Gastrocnemius medialis (tissue), 4 donors: ENCODE data around the gene TFDP1. TPM values are rescaled to one million over a fixed set of nuclear protein-coding genes. Genes with fewer than 3 reads are reported as not detected.

ENCODE experiments used
- ATAC-seq, 2 donors: fragments of 150-250 bp; one replicate each; pipeline ENCODE4 v1.9.1; 2016
- DNase-seq, 2 donors: peaks; one replicate each; pipeline ENCODE4 v3.0.0-alpha.2; 2019
- H3K27ac ChIP-seq, 4 donors: fragments of 200-600 bp; sonication (generic); 1 replicate in 1 of 4; 2 replicates in 3 of 4; pipeline ENCODE4 v1.5.1; 2016 to 2018; ENCODE audit warnings: mild to moderate bottlenecking in 2 of 4, moderate library complexity in 1 of 4
- H3K27me3 ChIP-seq, 3 donors: fragments of 200-600 bp; sonication (generic) in 2 of 3; 1 replicate in 1 of 3; 2 replicates in 2 of 3; pipeline versions ENCODE4 v1.5.1 to v1.6.0; 2016 to 2019; ENCODE audit warnings: mild to moderate bottlenecking in 1 of 3, moderate library complexity in 1 of 3
- H3K36me3 ChIP-seq, 2 donors: fragments of 200-600 bp; sonication (generic) in 1 of 2; one replicate each; pipeline ENCODE4 v1.5.1; 2017 to 2018
- H3K4me1 ChIP-seq, 2 donors: fragments of 200-600 bp; sonication (generic) in 1 of 2; one replicate each; pipeline ENCODE4 v1.5.1; 2016 to 2017; ENCODE audit warnings: mild to moderate bottlenecking in 2 of 2
- H3K4me3 ChIP-seq, 4 donors: fragments of 200-600 bp; sonication (generic) in 3 of 4; 1 replicate in 1 of 4; 2 replicates in 3 of 4; pipeline ENCODE4 v1.5.1; 2016 to 2019; ENCODE audit warnings: mild to moderate bottlenecking in 2 of 4
- H3K9me3 ChIP-seq, 3 donors: fragments of 200-600 bp; sonication (generic) in 2 of 3; 1 replicate in 1 of 3; 2 replicates in 2 of 3; pipeline ENCODE4 v1.5.1; 2016 to 2019
- POLR2A ChIP-seq, 2 donors: fragments of 450-650 bp; IDR thresholded peaks; one replicate each; pipeline ENCODE4 v1.6.1; 2017; ENCODE audit warnings: antibody characterized with exemption in 2 of 2, mild to moderate bottlenecking in 2 of 2, moderate library complexity in 2 of 2
- in situ Hi-C, 4 donors: fragments of 200-750 bp; cut with MboI; loops; one replicate each; pipeline versions ENCODE4 v1.15.0 to v1.8.0; 2017; ENCODE audit warnings: low sequenced_read_pairs in 4 of 4
- intact Hi-C: fragments of 100-400 bp; cut with DNase I; formaldehyde crosslinking; loops from one replicate; pipeline ENCODE4 v1.15.1; 2023; ENCODE audit warnings: low total_unique reads
- total RNA-seq, 4 donors: library from RNA; depleted of rRNA; stranded (reverse); fragments of >200 nt; gene quantifications; one replicate each; pipeline versions ENCODE4 v1.1.0 to v1.2.3, GENCODE V29; 2016
- TF ChIP-seq, protein P1 (sequence below), 5 experiments: fragments of 450-650 bp in 3 of 5; fragments of 200-600 bp in 2 of 5; sonication (generic) in 2 of 5; IDR thresholded peaks in 4 of 5; conservative IDR thresholded peaks in 1 of 5; 1 replicate in 4 of 5; 2 replicates in 1 of 5; pipeline ENCODE4 v1.5.1; 2016 to 2019; ENCODE audit warnings: antibody characterized with exemption in 5 of 5, mild to moderate bottlenecking in 3 of 5, moderate library complexity in 3 of 5

TFDP1 gene
- total RNA-seq, 4 donors from 2014 or later = 14.9 to 35.4 (median 29.1) TPM

DNA sequence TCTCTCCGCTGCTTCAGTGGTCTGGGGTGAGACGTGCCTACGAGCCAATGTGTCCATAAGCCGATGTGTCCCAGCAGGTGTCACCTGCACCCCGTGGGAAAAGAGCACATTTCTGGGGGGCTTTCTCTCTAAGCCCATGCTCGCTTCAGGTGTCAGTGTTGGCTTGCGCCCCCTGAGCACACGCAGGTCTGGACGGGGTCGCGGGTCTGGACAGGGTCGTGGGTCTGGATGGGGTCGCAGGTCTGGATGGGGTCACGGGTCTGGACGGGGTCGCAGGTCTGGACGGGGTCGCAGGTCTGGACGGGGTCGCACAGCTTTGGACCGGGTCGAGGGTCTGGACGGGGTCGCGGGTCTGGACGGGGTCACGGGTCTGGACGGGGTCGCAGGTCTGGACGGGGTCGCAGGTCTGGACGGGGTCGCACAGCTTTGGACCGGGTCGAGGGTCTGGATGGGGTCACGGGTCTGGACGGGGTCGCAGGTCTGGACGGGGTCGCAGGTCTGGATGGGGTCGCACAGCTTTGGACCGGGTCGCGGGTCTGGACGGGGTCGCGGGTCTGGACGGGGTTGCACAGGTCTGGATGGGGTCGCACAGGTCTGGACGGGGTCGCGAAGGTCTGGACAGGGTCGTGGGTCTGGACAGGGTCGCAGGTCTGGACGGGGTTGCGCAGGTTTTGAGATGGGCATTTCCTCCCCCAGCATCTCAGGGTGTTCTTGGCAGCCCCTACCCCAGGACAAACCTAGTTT lies 24.5 kb upstream of the TFDP1 start:
- peaks cover 0 to 4% (median 0%) of the 10 kb centered on the region in 3 donors for H3K27me3 ChIP-seq
- no peak overlapping the region for H3K4me3 ChIP-seq
- intact Hi-C loops (no loop called here), in situ Hi-C loops (no loop called here)
- no peaks in the 10 kb centered on the region for H3K36me3 ChIP-seq
- TF ChIP-seq, protein P1, sequence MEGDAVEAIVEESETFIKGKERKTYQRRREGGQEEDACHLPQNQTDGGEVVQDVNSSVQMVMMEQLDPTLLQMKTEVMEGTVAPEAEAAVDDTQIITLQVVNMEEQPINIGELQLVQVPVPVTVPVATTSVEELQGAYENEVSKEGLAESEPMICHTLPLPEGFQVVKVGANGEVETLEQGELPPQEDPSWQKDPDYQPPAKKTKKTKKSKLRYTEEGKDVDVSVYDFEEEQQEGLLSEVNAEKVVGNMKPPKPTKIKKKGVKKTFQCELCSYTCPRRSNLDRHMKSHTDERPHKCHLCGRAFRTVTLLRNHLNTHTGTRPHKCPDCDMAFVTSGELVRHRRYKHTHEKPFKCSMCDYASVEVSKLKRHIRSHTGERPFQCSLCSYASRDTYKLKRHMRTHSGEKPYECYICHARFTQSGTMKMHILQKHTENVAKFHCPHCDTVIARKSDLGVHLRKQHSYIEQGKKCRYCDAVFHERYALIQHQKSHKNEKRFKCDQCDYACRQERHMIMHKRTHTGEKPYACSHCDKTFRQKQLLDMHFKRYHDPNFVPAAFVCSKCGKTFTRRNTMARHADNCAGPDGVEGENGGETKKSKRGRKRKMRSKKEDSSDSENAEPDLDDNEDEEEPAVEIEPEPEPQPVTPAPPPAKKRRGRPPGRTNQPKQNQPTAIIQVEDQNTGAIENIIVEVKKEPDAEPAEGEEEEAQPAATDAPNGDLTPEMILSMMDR (IDR thresholded peaks at IDR 0.05 in 4 of 5, conservative IDR thresholded peaks at IDR 0.05 in 1 of 5) = no peak
- TF ChIP-seq POLR2A (IDR thresholded peaks at IDR 0.05) = no peak
- ATAC-seq = no peak
- DNase-seq = no peak
- no peaks in the 10 kb centered on the region for H3K9me3 ChIP-seq
- H3K27ac ChIP-seq = no peak overlapping the region
- no peaks in the 10 kb centered on the region for H3K4me1 ChIP-seq

DNA sequence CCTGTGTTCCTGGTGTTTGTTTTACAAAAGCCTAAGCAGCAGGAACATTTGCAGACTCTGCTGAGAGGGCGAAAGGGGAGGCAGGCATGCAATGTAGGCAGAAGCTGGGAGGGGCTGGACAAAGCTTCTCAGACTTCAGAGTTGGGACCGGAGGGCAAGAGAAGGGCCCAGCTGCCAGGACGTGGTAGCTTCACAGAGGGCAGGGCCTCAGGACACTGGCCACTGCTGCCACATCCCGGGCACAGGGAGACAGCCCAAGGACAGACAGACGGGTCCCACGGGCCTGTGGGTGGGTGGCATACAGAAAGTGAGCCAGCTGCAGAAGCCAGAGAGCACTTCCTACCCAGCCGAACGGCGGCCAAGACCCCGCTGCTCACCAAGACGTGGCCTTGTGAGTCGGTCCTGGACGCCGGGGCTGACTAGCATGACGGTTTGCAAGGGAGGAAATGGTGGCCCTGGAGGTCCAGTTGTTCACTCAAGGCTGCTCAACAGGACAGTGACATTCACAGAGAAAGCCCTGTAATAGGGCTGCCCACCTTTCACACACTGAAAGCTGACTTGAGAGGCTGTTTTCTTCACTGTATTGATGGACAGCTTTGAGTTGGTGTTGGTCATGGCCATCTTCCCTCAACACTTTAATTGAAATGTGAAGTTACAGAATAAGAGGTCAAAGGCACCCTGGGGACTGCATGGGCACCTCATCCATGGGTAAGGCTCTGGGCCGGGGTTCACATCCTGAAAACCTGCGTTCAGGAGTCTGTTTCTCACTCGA lies 23.7 kb upstream of the TFDP1 start:
- no peak overlapping the region for H3K27ac ChIP-seq
- H3K27me3 ChIP-seq = peaks cover 0 to 4% (median 0%) of the 10 kb centered on the region in 3 donors
- H3K9me3 ChIP-seq = no peaks in the 10 kb centered on the region
- DNase-seq = no peak
- in situ Hi-C loops = no loop called here
- no peak overlapping the region for H3K4me3 ChIP-seq
- H3K36me3 ChIP-seq = no peaks in the 10 kb centered on the region
- intact Hi-C loops = no loop called here
- ATAC-seq = no peak
- H3K4me1 ChIP-seq = no peaks in the 10 kb centered on the region
- TF ChIP-seq POLR2A (IDR thresholded peaks at IDR 0.05) = no peak
- TF ChIP-seq, protein P1 (IDR thresholded peaks at IDR 0.05 in 4 of 5, conservative IDR thresholded peaks at IDR 0.05 in 1 of 5) = no peak

DNA sequence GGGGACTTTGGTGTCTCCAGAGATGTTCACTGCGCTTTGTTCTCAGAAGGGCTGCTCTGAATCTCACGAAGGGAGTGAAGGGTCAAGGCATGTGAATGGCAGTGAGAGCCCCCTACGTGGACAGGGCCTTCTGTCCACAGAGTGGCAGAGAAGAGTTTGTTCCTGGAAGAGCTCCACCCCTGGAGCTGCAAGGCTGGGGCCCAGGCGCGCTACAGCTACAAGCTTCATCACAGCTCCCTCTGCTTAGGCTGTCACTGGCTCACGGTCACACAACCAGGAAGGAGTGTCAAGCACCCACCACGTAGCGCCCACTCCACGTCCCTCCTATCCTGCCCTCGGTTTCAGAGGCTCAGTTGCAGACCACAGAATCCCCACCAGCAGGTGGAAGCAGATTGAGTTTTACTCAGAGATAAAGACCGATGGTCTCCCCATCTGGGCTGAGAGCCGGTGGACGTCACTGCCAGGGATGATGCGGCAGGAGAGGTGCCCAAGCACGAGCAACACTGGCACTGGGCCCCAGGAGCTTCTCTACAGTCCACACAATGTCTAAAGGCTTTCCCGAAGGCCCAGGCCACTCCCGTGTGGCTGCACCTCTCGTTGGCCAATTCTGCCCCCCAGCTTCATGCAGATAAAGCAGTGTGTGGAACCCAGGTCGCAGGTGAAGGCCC lies 23.0 kb upstream of the TFDP1 start:
- Histone ChIP-seq H3K9me3 (no peaks in the 10 kb centered on the region), H3K27me3 (peaks cover 0 to 8% (median 0%) of the 10 kb centered on the region in 3 donors), H3K36me3 (no peaks in the 10 kb centered on the region), H3K27ac (no peak overlapping the region), H3K4me1 (no peaks in the 10 kb centered on the region), H3K4me3 (no peak overlapping the region)
- TF ChIP-seq POLR2A (IDR thresholded peaks at IDR 0.05) = no peak
- TF ChIP-seq, protein P1 (IDR thresholded peaks at IDR 0.05 in 4 of 5, conservative IDR thresholded peaks at IDR 0.05 in 1 of 5) = no peak
- ATAC-seq (no peak), DNase-seq (no peak)
- intact Hi-C loops = no loop called here
- in situ Hi-C loops = no loop called here

DNA sequence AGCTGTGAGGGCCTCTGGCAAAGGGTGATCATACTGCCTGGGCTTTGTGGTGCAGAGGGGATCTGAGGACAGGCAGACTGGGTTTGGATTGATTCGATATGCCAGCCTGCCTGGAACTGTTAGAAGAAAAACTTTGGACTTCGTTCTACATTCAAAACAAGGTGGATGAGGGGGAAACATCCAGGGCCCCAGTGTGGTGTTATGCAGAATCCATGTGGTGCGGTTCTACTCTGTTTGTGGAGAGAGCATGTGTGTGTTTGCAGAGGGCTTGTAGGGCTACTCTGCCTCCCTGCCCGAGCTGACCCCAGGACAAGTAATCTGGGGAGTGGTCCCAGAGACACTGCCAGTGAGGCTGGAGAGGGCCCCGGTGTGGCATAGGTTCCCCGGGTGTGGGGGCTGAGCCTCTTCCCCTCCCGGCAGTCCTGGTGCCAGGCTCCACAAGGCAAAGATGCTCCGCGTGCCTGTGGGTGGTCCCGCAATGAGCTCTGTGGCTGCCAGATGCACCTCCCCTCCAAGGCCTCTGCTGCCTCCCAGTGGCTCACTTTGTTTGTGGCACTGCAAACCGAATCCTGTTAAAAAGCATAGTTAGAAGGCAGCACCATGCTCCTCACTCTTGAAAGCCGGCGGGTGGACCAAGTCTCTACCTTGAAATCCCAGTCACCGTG lies 22.3 kb upstream of the TFDP1 start:
- no peak for TF ChIP-seq POLR2A (IDR thresholded peaks at IDR 0.05)
- TF ChIP-seq, protein P1 (IDR thresholded peaks at IDR 0.05 in 4 of 5, conservative IDR thresholded peaks at IDR 0.05 in 1 of 5) = peak in 3 of 5 experiments; percentile 42 to 61 (median 50)
- in situ Hi-C loops (no loop called here), intact Hi-C loops (no loop called here)
- ATAC-seq (peak in 1 of 2 donors; percentile 49), DNase-seq (no peak)
- Histone ChIP-seq H3K9me3 (no peaks in the 10 kb centered on the region), H3K27me3 (peaks cover 0 to 15% (median 0%) of the 10 kb centered on the region in 3 donors), H3K36me3 (no peaks in the 10 kb centered on the region), H3K27ac (no peak overlapping the region), H3K4me1 (no peaks in the 10 kb centered on the region), H3K4me3 (no peak overlapping the region)
